GM21367 (cell line): ENCODE results near the gene ANKMY1.
"Not testable (repeated sequence)": the region's sequence is repeated elsewhere in the genome, so short reads cannot be mapped to it uniquely, and the experiment has no call there.

Experiments
- ATAC-seq: cut with Tn5 transposase; IDR thresholded peaks from one replicate; pipeline ENCODE4 v1.9.1; 2021; ENCODE audit not compliant: unreplicated experiment

The ANKMY1 gene

GRCh38 chr2:240507060-240507777 is 50.6 kb downstream of the ANKMY1 start:
- no peak for ATAC-seq

DNA sequence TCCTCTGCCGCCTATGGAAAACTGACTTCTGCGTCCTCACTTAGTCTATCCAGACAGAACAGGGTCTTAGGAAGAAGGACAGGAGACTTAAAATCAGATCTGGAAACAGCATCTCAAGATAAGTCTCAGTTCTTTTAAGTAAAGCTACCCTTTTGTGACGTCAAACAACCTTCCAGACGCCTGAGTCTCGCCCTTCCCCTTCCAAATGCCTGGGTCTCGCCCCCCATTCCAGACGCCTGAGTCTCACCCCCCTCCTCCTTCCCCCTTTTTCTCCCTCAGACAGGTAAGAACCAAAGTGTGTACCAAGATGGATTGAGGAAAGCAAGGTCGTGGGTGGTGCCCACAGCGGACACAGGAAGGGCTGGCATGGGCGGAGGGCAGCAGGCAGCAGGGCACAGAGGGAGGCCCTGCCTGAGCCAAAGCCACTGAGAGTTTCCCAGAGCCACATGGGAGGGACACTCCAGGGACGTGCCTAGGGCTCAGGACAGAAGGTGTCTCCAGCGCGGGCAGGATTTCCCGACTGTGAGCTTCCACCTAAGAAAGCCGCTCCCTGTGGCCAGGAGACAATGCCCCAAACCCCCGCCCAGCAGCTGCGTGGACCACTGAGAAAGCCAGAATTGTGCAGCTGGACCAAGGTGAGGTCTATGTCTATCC is 51.3 kb downstream of the ANKMY1 start:
- no peak for ATAC-seq

DNA sequence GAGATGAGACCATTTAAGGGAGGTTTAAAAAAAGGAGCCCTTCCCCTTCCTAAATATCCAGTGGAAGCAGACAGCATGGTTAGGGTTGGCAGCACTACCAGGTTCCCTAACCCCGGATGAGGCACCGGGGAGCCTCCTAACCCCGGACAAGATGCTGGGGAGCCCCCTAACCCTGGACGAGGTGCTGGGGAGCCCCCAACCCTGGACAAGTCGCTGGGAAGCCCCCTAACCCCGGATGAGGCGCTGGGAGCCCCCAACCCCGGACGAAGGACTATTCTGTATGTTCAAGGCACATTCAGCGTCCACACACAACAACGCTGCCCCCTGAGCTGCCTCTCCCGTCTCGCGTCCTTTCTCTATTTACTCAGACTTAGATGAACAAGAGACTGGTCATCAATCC is 51.9 kb downstream of the ANKMY1 start:
- no peak for ATAC-seq

- ATAC-seq, result no peak
Observed at GRCh38 chr2:240503848-240504247, 53.9 kb downstream of the ANKMY1 start.

DNA sequence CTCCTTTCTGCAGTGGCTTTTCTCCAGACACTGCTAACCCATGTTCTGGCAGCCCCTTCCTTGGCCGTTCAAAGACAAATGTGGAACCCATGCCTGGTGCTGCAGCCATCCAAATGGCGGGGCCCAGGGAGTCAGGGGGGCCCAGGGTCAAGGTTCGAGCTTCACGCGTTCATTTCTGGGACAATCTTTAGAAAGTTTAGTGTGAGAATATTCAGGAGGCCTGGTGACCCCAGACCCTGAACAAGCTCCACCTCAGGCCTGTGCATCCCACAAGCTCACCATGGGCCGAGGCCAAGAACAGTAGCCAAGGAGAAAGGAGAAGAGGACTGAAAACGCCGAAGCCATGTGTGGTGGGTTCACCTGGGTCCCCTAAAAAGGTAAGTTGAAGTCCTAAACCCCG is 54.4 kb downstream of the ANKMY1 start:
- no peak for ATAC-seq

- no peak for ATAC-seq
Observed at GRCh38 chr2:240502430-240503121, 55.2 kb downstream of the ANKMY1 start.

GRCh38 chr2:240502059-240502429 is 55.7 kb downstream of the ANKMY1 start:
- ATAC-seq, result no peak

GRCh38 chr2:240501531-240501991 is 56.2 kb downstream of the ANKMY1 start:
- no peak for ATAC-seq

- no peak for ATAC-seq
Observed at GRCh38 chr2:240500561-240501423, 57.0 kb downstream of the ANKMY1 start.

DNA sequence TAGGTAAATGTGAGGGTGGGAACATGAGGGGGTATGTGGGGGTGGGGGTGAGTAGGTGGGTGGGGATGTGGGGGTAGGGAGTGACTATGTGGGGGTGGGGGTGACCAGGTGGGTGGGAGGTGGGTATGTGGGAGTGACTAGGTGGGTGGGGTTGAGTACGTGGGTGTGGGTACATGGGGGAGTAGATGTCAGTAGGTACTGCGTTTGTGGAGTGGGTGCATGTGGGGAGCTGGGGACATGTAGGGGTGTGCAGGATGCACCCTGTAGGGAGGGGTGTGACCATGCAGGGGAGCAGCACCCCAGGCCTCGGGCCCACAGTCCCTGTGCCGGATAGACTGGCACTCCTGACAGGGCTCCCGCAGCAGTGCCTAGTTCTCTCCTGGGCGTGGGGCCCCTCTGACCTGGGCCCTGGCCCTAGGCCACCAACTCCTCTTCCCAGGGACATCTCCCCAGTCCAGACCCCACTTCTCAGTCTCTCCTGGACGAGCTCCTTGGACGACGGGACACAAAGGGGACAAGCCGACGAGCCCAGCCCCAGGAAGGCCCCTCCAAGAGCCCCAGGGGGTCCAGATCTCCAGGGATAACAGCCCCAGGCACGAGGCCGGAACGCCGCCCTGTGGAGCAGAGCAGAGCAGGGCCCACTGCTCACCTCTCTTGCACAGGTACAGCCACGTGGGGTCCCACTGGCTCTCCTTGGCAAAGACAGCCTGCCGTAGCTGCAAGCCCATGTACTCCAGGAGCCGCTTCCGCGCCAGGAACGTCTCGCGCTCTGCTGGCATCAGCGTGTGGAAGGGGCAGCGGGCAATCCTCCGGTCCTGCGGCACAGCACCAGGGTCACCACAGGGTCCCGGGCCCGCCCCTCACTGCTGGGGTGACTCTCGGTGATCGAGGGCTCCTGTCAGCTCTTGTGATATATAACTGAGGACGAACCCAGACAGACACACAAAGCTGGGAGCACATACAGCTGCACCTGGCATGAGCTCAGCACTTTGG is 58.2 kb downstream of the ANKMY1 start:
- no peak for ATAC-seq

DNA sequence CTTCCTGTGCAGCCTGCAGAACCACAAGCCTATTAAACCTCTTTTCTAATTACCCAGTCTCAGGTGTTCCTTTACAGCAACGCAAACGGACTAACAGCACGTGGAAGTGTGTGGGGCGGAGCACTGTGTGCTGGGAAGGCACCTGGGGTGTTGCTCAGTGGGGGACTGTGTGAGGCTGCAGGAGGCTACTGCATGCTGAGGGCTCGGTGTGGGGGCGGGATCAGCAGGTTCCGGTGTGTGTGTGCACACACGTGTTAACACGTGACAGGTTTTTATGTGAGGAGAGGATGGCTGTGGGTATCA is 58.9 kb downstream of the ANKMY1 start:
- ATAC-seq, result no peak

GRCh38 chr2:240498171-240498957 is 59.4 kb downstream of the ANKMY1 start:
- ATAC-seq, result no peak

DNA sequence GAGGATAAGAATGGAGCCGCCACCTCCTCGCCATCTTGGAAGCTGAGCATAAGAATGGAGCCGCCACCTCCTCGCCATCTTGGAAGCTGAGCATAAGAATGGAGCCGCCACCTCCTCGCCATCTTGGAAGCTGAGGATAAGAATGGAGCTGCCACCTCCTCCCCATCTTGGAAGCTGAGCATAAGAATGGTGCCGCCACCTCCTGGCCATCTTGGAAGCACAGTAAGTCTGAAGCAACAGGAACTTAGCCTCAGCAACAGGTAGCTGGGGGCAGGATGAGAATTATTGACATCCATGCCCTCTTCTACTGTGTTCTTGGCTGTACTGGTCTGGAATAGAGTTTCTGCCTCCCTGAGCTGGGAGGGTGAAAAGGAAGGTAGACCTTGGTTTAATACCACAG is 60.7 kb downstream of the ANKMY1 start:
- not testable (repeated sequence) for ATAC-seq

- ATAC-seq, result not testable (repeated sequence)
Observed at GRCh38 chr2:240494942-240495341, 62.8 kb downstream of the ANKMY1 start.

DNA sequence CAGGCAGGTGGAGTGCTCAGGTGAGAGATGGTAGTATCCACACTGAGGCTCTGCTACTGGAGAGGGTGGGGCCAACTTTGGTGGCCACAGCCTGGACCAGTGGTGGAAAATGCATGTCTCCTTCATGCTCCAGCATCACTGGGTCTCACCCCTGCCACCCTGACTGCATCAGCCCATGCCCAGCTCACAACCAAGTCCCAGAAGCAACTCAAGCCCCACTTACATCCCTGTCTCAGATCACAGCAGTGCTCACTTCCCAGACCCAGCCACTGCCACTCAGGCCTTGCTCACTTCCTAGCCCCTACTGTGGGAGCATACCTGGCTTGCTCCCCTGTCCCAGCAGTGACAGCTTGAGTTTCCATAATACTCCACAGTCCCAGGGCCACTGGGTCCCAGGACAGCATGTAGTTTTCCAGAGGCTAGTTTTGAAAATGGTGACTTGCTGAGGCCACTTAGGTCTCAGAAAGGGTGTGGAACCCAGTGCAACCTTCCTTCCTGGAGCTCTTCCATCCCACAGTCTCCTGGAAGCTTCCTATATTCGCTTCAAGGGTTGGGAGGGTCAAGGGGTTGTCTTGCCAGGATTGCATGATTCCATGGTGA is 63.5 kb downstream of the ANKMY1 start:
- no peak for ATAC-seq

- ATAC-seq, result no peak
Observed at GRCh38 chr2:240491483-240491882, 66.3 kb downstream of the ANKMY1 start.

DNA sequence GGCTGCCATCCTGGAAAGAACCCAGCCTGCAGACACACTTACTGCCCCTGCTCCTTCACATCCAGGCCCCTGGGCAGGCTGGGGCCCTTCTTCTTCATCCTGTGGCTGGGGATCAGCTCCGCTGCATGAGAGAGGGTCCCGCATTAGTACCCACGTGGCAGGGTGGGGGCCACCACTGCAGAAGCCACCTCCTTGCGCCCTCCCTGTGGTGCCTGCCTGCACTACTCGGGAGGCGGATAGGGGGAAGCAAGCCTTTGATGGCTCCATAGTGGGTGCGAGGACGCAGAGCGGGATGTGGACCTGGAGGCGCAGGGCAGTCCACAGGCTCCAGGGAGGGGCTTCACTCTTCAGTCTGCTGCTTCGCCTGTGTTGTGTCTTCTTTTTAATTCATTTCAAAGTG is 75.6 kb downstream of the ANKMY1 start:
- ATAC-seq, result no peak

DNA sequence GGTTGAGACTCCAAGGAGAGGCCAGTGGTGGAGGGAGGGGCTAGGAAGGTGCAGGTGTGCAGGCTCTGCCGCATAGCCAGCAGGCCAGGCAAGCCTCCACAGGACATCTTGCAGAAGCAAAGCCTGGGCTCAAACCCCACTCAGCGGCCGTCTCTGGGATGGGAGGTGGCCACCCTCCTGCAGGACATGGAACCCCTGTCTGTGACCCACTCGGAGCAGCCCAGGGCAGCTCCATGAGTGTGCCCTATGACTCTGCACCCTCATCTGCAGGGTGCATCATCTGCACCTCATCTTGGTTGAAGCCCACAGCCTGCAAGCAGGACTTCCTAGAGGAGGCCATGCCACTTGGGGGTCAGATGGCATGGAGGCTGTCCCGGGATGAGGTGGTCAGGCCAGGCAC is 76.1 kb downstream of the ANKMY1 start:
- no peak for ATAC-seq
